Spleen (tissue), 7 donors: ENCODE measurements around the gene CALN1.

Experiments
- CTCF ChIP-seq, 11 experiments: fragments of 200-600 bp in 7 of 11; fragments of 450-650 bp in 4 of 11; sonication (generic) in 4 of 11; IDR thresholded peaks in 8 of 11; conservative IDR thresholded peaks in 3 of 11; 1 replicate in 7 of 11; 2 replicates in 4 of 11; pipeline versions ENCODE4 v1.4.0 to v1.8.0; 2016 to 2021; ENCODE audit warnings: antibody characterized with exemption in 11 of 11, inconsistent platforms in 4 of 11, mild to moderate bottlenecking in 1 of 11
- POLR2A ChIP-seq, 3 donors: fragments of 450-650 bp; IDR thresholded peaks; one replicate each; pipeline ENCODE4 v1.5.1; 2017; ENCODE audit warnings: antibody characterized with exemption in 3 of 3, mild to moderate bottlenecking in 1 of 3
- POLR2AphosphoS5 ChIP-seq, 3 donors: sonication (generic); formaldehyde crosslinking; IDR thresholded peaks; one replicate each; pipeline ENCODE4 v1.5.1; 2017; ENCODE audit warnings: antibody characterized with exemption in 3 of 3
- donor health status: DM: no; HTN: no; CAD: no; lungs with moderate emphysema.
- donor health status: DM: no; HTN: no; CAD: no.
- donor health status: DM: no; HTN: no; CAD: no.

DNA sequence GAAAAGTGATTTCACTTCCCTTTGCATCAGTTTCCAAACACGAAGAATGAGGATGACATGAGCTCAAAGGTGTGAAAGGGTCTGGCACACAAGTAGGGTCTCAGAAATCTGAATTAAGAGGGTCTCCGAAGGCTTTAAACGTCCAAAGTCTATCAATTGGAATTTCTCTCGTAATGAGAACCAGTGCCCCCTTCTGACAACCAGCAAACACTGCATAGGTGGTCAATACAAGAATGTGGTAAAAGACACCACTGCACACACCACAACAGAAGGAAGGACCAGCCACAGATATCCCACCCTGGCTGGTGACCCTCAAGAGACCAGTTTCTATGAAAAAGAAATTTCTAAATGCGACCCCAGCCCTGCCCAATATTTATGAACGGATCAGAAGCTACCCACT is 78.1 kb downstream of the CALN1 start:
- no peak for TF ChIP-seq CTCF (IDR thresholded peaks at IDR 0.05 in 8 of 11, conservative IDR thresholded peaks at IDR 0.05 in 3 of 11)
- TF ChIP-seq POLR2AphosphoS5 (IDR thresholded peaks at IDR 0.05): no peak
- TF ChIP-seq POLR2A (IDR thresholded peaks at IDR 0.05): no peak
